Testis (tissue), 2 donors: ENCODE measurements around the gene SHISA6.

Experiments
- CTCF ChIP-seq, 3 experiments: fragments of 450-650 bp in 2 of 3; fragments of 200-600 bp in 1 of 3; sonication (generic) in 1 of 3; IDR thresholded peaks; one replicate each; pipeline ENCODE4 v1.5.1; 2016 to 2019; ENCODE audit warnings: antibody characterized with exemption in 3 of 3, mild to moderate bottlenecking in 2 of 3, moderate library complexity in 1 of 3
- POLR2A ChIP-seq: fragments of 450-650 bp; IDR thresholded peaks from one replicate; pipeline ENCODE4 v1.6.1; 2017; ENCODE audit warnings: antibody characterized with exemption, mild to moderate bottlenecking, moderate library complexity

GRCh38 chr17:11241611-11242226 is 706 bp downstream of the SHISA6 start:
- no peak for TF ChIP-seq CTCF (IDR thresholded peaks at IDR 0.05)
- no peak for TF ChIP-seq POLR2A
